IMR-90 (cell line): ENCODE results near the gene LOXL4. TPM values are rescaled to one million over a fixed set of nuclear protein-coding genes. Genes with fewer than 3 reads are reported as not detected.
A peak's percentile ranks its signal among the peaks of the same experiment; 100 is the strongest.

ENCODE experiments used
- ATAC-seq: fragments of 200-7000 bp; cut with Tn5 transposase; 2 replicates; pipeline ENCODE4 v1.9.1; 2020; ENCODE audit warnings: low read depth, mild to moderate bottlenecking, moderate library complexity
- BruUV-seq: library from RNA; stranded (reverse); fragments of 400-500 nt; replicated peaks from 2 replicates; lab custom pipeline; 2021; lab: Mats Ljungman, UMichigan
- CTCF ChIA-PET: fragments of 300-600 bp; formaldehyde crosslinking; extraction: SDS; loops from one replicate; lab custom pipeline; 2021; ENCODE audit warnings: antibody characterized with exemption; lab: Yijun Ruan, JAX
- POLR2A ChIA-PET: fragments of 300-600 bp; sonication (Branson Sonifier 250); formaldehyde crosslinking; loops from one replicate; lab custom pipeline; 2022; ENCODE audit warnings: antibody characterized with exemption; ENCODE audit not compliant: unreplicated experiment; lab: Charles Lee
- DNase-seq: peaks from one replicate; pipeline ENCODE4 v3.0.0; 2013
- H2AFZ ChIP-seq: replicated peaks from 2 replicates; pipeline ENCODE3; 2013; ENCODE audit warnings: low read length, mild to moderate bottlenecking; ENCODE audit not compliant: poor library complexity
- H2AK5ac ChIP-seq: 2 replicates; pipeline ENCODE4 v1.6.1; 2013; ENCODE audit warnings: low read depth, low read length, inconsistent platforms
- H2AK9ac ChIP-seq: replicated peaks from 2 replicates; pipeline ENCODE3; 2013; ENCODE audit warnings: mild to moderate bottlenecking, low read depth, low read length, moderate library complexity; ENCODE audit not compliant: poor library complexity
- H2BK120ac ChIP-seq: 2 replicates; pipeline ENCODE4 v1.6.1; 2013; ENCODE audit warnings: low read depth, low read length, inconsistent platforms
- H2BK15ac ChIP-seq: 3 replicates; pipeline ENCODE4 v1.6.1; 2013; ENCODE audit warnings: low read depth, low read length, inconsistent platforms
- H2BK20ac ChIP-seq: 2 replicates; pipeline ENCODE4 v1.6.1; 2013; ENCODE audit warnings: low read depth, mild to moderate bottlenecking, inconsistent platforms, low read length, moderate library complexity
- H2BK5ac ChIP-seq: 2 replicates; pipeline ENCODE4 v1.6.1; 2013; ENCODE audit warnings: mild to moderate bottlenecking, low read depth, low read length, inconsistent platforms; ENCODE audit not compliant: poor library complexity, severe bottlenecking
- H3K14ac ChIP-seq: replicated peaks from 2 replicates; pipeline ENCODE4 v1.6.1; 2013; ENCODE audit warnings: low read depth, low read length, inconsistent platforms
- H3K18ac ChIP-seq: 2 replicates; pipeline ENCODE4 v1.6.1; 2013; ENCODE audit warnings: low read depth, low read length, control low read depth
- H3K23ac ChIP-seq: 2 replicates; pipeline ENCODE4 v1.6.1; 2013; ENCODE audit warnings: low read depth, low read length, inconsistent platforms
- H3K27ac ChIP-seq: 2 replicates; pipeline ENCODE4 v1.5.1; 2013; ENCODE audit warnings: mild to moderate bottlenecking, control low read depth, low read length; ENCODE audit not compliant: insufficient read depth
- H3K27me3 ChIP-seq: 2 replicates; pipeline ENCODE4 v1.6.1; 2013; ENCODE audit warnings: low read length; ENCODE audit not compliant: control insufficient read depth, insufficient read depth
- H3K36me3 ChIP-seq: 2 replicates; pipeline ENCODE4 v1.6.1; 2013; ENCODE audit warnings: low read length, mixed read lengths; ENCODE audit not compliant: control insufficient read depth, insufficient read depth
- H3K4ac ChIP-seq: 2 replicates; pipeline ENCODE4 v1.6.1; 2013; ENCODE audit warnings: low read depth, low read length, inconsistent platforms
- H3K4me1 ChIP-seq: 2 replicates; pipeline ENCODE4 v1.6.1; 2013; ENCODE audit warnings: low read length, mixed read lengths; ENCODE audit not compliant: control insufficient read depth, insufficient read depth
- H3K4me2 ChIP-seq: 2 replicates; pipeline ENCODE4 v1.6.1; 2013; ENCODE audit warnings: low read depth, mild to moderate bottlenecking, control low read depth, low read length, moderate library complexity
- H3K4me3 ChIP-seq: 2 replicates; pipeline ENCODE4 v1.5.1; 2013; ENCODE audit warnings: low read depth, mild to moderate bottlenecking, control low read depth, low read length, moderate library complexity; ENCODE audit not compliant: insufficient read depth
- H3K56ac ChIP-seq: 2 replicates; pipeline ENCODE4 v1.6.1; 2013; ENCODE audit warnings: low read length, inconsistent platforms; ENCODE audit not compliant: insufficient read depth; ENCODE audit errors: extremely low read depth
- H3K79me1 ChIP-seq, 2 experiments: 2 replicates each; pipeline ENCODE4 v1.6.1; 2013; ENCODE audit warnings: low read length in 2 of 2, inconsistent platforms in 1 of 2, low read depth in 1 of 2
- H3K9ac ChIP-seq: 2 replicates; pipeline ENCODE4 v1.6.1; 2013; ENCODE audit warnings: low read depth, low read length, control low read depth
- H3K9me1 ChIP-seq: 2 replicates; pipeline ENCODE4 v1.6.1; 2013; ENCODE audit warnings: low read length, inconsistent platforms; ENCODE audit not compliant: insufficient read depth
- H3K9me3 ChIP-seq: 2 replicates; pipeline ENCODE4 v1.6.1; 2013; ENCODE audit warnings: low read length; ENCODE audit not compliant: control insufficient read depth, insufficient read depth
- H4K20me1 ChIP-seq: 2 replicates; pipeline ENCODE4 v1.6.1; 2013; ENCODE audit warnings: low read length, inconsistent platforms; ENCODE audit not compliant: insufficient read depth
- H4K5ac ChIP-seq: 2 replicates; pipeline ENCODE4 v1.6.1; 2013; ENCODE audit warnings: mild to moderate bottlenecking, low read depth, low read length, control low read depth
- H4K8ac ChIP-seq, 2 experiments: 2 replicates each; pipeline ENCODE4 v1.6.1; 2013; ENCODE audit warnings: low read depth in 2 of 2, low read length in 2 of 2, control low read depth in 1 of 2, inconsistent platforms in 1 of 2
- H4K91ac ChIP-seq: 2 replicates; pipeline ENCODE4 v1.6.1; 2013; ENCODE audit warnings: low read depth, low read length, inconsistent platforms; ENCODE audit not compliant: insufficient read depth
- BHLHE40 ChIP-seq: fragments of 150-350 bp; IDR thresholded peaks from 2 replicates; pipeline ENCODE4 v1.6.1; 2016; ENCODE audit warnings: mild to moderate bottlenecking, low read depth, low read length
- MAFK ChIP-seq: IDR thresholded peaks from 2 replicates; pipeline ENCODE4 v1.6.1; 2012; ENCODE audit warnings: low read depth, low read length, improper control_type of control experiment
- MAZ ChIP-seq: IDR thresholded peaks from 2 replicates; pipeline ENCODE4 v1.6.1; 2012; ENCODE audit warnings: low read depth, mild to moderate bottlenecking, low read length, improper control_type of control experiment, moderate library complexity, borderline replicate concordance
- WGBS, 2 experiments: methylation state at CpG; one replicate each; pipeline versions ENCODE4 v1.1.5 to v1.1.7; 2013; ENCODE audit warnings: missing lambda C conversion rate in 2 of 2; ENCODE audit not compliant: insufficient read length in 1 of 2; ENCODE audit errors: extremely low coverage in 2 of 2; 5-methylcytosine and 5-hydroxymethylcytosine counted together
- dilution Hi-C: fragments of 300-500 bp; cut with HindIII; formaldehyde crosslinking; loops from one replicate; pipeline ENCODE4 v1.14.3; 2018; ENCODE audit warnings: low sequenced_read_pairs; ENCODE audit not compliant: unreplicated experiment
- in situ Hi-C: fragments of 300-500 bp; cut with MboI; formaldehyde crosslinking; loops from 3 replicates; pipeline ENCODE4 v1.14.3; 2019; ENCODE audit warnings: low sequenced_read_pairs, inconsistent platforms, mixed read lengths
- intact Hi-C: fragments of 100-400 bp; cut with micrococcal nuclease; formaldehyde crosslinking; loops from 2 replicates; pipeline ENCODE4 v1.10.0; 2022
- polyA plus RNA-seq, 3 experiments: library from polyadenylated mRNA; depleted of rRNA; stranded (reverse); fragments of >200 nt; gene quantifications; 2 replicates each; pipeline ENCODE4 v1.2.3, GENCODE V29; 2012; ENCODE audit warnings: low replicate concordance in 1 of 3
- total RNA-seq: library from RNA; depleted of rRNA; stranded (reverse); fragments of >200 nt; gene quantifications from 2 replicates; pipeline ENCODE4 v1.2.3, GENCODE V29; 2012

Gene LOXL4
- total and polyA plus RNA-seq, 2 of the 4 experiments (the other 2 are of a cell fraction) = 20.8 to 26.7 TPM

DNA sequence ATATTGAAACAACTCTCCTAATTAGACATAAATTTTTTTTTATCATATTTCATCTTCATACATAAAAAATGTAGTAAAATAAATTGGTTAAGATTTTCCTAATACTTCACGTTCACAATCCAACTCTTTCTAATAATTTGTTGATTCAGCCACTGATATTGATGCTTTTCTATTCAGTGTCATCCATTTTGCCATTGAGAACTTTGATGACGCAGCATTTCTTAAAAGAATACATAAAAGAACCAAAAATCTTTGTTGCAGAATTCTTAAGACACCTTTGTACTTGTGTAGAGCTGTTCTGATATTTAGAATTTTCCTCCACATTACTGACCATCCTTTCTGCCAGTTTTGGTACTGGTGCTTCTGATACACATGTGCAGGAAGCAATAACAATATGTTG lies 52.6 kb downstream of the LOXL4 start:
- no peak overlapping the region for H2BK20ac ChIP-seq
- ATAC-seq (no peak), DNase-seq (no peak)
- no peaks in the 10 kb centered on the region for H3K27me3 ChIP-seq
- no peak overlapping the region for H2AFZ ChIP-seq
- H2BK120ac ChIP-seq = no peak overlapping the region
- H3K79me1 ChIP-seq = peaks cover 23 to 30% of the 10 kb centered on the region in 2 experiments
- H3K9me1 ChIP-seq = no peaks in the 10 kb centered on the region
- in situ Hi-C loops (no loop called here), intact Hi-C loops (no loop called here), dilution Hi-C loops (no loop called here)
- H4K20me1 ChIP-seq = no peaks in the 10 kb centered on the region
- no peak overlapping the region for H3K23ac ChIP-seq
- no peak overlapping the region for H3K4ac ChIP-seq
- H3K18ac ChIP-seq = no peak overlapping the region
- no peak overlapping the region for H2AK5ac ChIP-seq
- no peak overlapping the region for H3K9ac ChIP-seq
- H3K56ac ChIP-seq = no peak overlapping the region
- H4K5ac ChIP-seq = no peak overlapping the region
- no CpG with 5 or more reads among the region's 2 CpGs for WGBS, 2 experiments
- no peak overlapping the region for H2BK5ac ChIP-seq
- peaks cover 3% of the 10 kb centered on the region; the same call in 1 of the 2 replicates for H3K36me3 ChIP-seq
- H4K91ac ChIP-seq = no peak overlapping the region
- TF ChIP-seq MAFK (peak; percentile 87), BHLHE40 (no peak), MAZ (no peak)
- no TSS peak for BruUV-seq
- no peaks in the 10 kb centered on the region for H3K9me3 ChIP-seq
- POLR2A ChIA-PET = no interaction called here
- no peak overlapping the region for H4K8ac ChIP-seq
- no peak overlapping the region for H3K14ac ChIP-seq
- H3K4me3 ChIP-seq = no peak overlapping the region
- no peak overlapping the region for H2BK15ac ChIP-seq
- CTCF ChIA-PET = no interaction called here
- H2AK9ac ChIP-seq = no peak overlapping the region
- no peaks in the 10 kb centered on the region for H3K4me1 ChIP-seq
- no peak overlapping the region for H3K27ac ChIP-seq
- H3K4me2 ChIP-seq = no peak overlapping the region
